Caco-2 (cell line): Measurements from ENCODE around the gene NCKAP5. TPM values are rescaled to one million over a fixed set of nuclear protein-coding genes. Genes with fewer than 3 reads are reported as not detected.
A peak's percentile ranks its signal among the peaks of the same experiment; 100 is the strongest.

Source experiments
- BruUV-seq: library from RNA; stranded (reverse); fragments of 400-500 nt; replicated peaks from 2 replicates; lab custom pipeline; 2021; lab: Mats Ljungman, UMichigan
- CTCF ChIA-PET: fragments of 300-600 bp; sonication (Branson Sonifier 250); formaldehyde crosslinking; loops from one replicate; lab custom pipeline; 2022; ENCODE audit warnings: antibody characterized with exemption; lab: Charles Lee
- POLR2A ChIA-PET: fragments of 300-600 bp; sonication (Branson Sonifier 250); formaldehyde crosslinking; loops from one replicate; lab custom pipeline; 2022; ENCODE audit warnings: antibody characterized with exemption; lab: Charles Lee
- DNase-seq, 2 experiments: peaks; one replicate each; pipeline versions ENCODE4 v3.0.0 to v3.0.0-alpha.2; 2020 to 2022
- H3K27me3 ChIP-seq: replicated peaks from 2 replicates; pipeline ENCODE4 v1.6.0; 2011; ENCODE audit warnings: low read length; ENCODE audit not compliant: control insufficient read depth, insufficient read depth
- H3K36me3 ChIP-seq: 2 replicates; pipeline ENCODE4 v1.5.1; 2011; ENCODE audit warnings: low read length; ENCODE audit not compliant: control insufficient read depth, insufficient read depth
- H3K4me1 ChIP-seq: fragments of 250-450 bp; sonication (Bioruptor Pico); 2 replicates; pipeline ENCODE4 v1.5.1; 2020; ENCODE audit warnings: mild to moderate bottlenecking
- H3K4me3 ChIP-seq: 2 replicates; pipeline ENCODE4 v1.5.1; 2011; ENCODE audit warnings: low read depth, mild to moderate bottlenecking, control low read depth, low read length
- H3K9me3 ChIP-seq: fragments of 250-450 bp; sonication (Bioruptor Pico); 2 replicates; pipeline ENCODE4 v1.5.1; 2020; ENCODE audit warnings: mild to moderate bottlenecking, moderate library complexity
- H3K27ac Mint-ChIP-seq: one replicate; pipeline ENCODE4 v1.8.0; 2022; ENCODE audit warnings: mixed read lengths; ENCODE audit not compliant: unreplicated experiment
- H3K27me3 Mint-ChIP-seq: one replicate; pipeline ENCODE4 v1.8.0; 2022; ENCODE audit warnings: mixed read lengths; ENCODE audit not compliant: insufficient read depth, unreplicated experiment
- H3K36me3 Mint-ChIP-seq: one replicate; pipeline ENCODE4 v1.8.0; 2022; ENCODE audit warnings: mild to moderate bottlenecking, mixed read lengths; ENCODE audit not compliant: insufficient read depth, unreplicated experiment
- H3K4me1 Mint-ChIP-seq: one replicate; pipeline ENCODE4 v1.8.0; 2022; ENCODE audit warnings: low read depth, mixed read lengths; ENCODE audit not compliant: unreplicated experiment
- H3K4me3 Mint-ChIP-seq: one replicate; pipeline ENCODE4 v1.8.0; 2022; ENCODE audit warnings: mild to moderate bottlenecking, moderate library complexity, mixed read lengths; ENCODE audit not compliant: unreplicated experiment
- H3K9me3 Mint-ChIP-seq: one replicate; pipeline ENCODE4 v1.8.0; 2022; ENCODE audit warnings: mixed read lengths; ENCODE audit not compliant: unreplicated experiment
- intact Hi-C: fragments of 100-400 bp; cut with micrococcal nuclease; formaldehyde crosslinking; loops from one replicate; pipeline ENCODE4 v1.10.0; 2022; ENCODE audit not compliant: unreplicated experiment
- total RNA-seq: library from RNA; stranded (reverse); gene quantifications from 2 replicates; pipeline ENCODE4 v1.2.3, GENCODE V29; 2022
- TF ChIP-seq, protein P1 (sequence below), 2 experiments: fragments of 200-600 bp in 1 of 2; IDR thresholded peaks; 1 replicate in 1 of 2; 2 replicates in 1 of 2; pipeline versions ENCODE4 v1.5.1 to v1.8.0; 2011 to 2022; ENCODE audit warnings: antibody characterized with exemption in 1 of 2, control low read depth in 1 of 2, inconsistent platforms in 1 of 2, low read depth in 1 of 2, low read length in 1 of 2, mild to moderate bottlenecking in 1 of 2, moderate library complexity in 1 of 2; ENCODE audit not compliant: insufficient read depth in 1 of 2, severe bottlenecking in 1 of 2, unreplicated experiment in 1 of 2

The NCKAP5 gene
- total RNA-seq, 1 experiment from 2014 or later, result 3.8 TPM

DNA sequence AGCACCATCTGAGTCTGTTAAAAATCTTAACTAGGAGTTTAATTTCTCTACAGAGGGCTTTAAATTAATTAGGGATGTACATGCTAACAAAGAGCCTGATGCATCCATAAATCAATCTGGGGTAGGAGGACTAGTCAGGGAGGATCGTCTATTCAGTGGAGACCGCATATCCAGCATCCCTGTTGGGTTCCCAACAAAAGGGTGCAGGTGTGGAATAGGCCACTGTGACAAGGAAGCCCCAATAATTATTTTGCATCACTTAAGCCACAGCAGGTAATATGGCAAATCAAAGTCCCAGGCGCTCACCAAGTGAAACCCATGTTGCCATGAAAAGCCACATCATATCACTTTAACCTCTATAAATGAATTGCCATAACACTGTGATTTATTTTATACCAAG, 392.3 kb downstream of the NCKAP5 start:
- no peaks in the 10 kb centered on the region for H3K27me3 Mint-ChIP-seq
- intact Hi-C loops, result loop anchor here (10.0 kb wide), 1 partner anchor 669 kb away; no protein-coding TSS in a partner anchor
- H3K9me3 ChIP-seq, result no peaks in the 10 kb centered on the region
- H3K36me3 Mint-ChIP-seq, result no peaks in the 10 kb centered on the region
- POLR2A ChIA-PET, result no interaction called here
- no peaks in the 10 kb centered on the region for H3K4me1 ChIP-seq
- H3K4me1 Mint-ChIP-seq, result no peaks in the 10 kb centered on the region
- no peaks in the 10 kb centered on the region for H3K9me3 Mint-ChIP-seq
- H3K27ac Mint-ChIP-seq, result no peak overlapping the region
- CTCF ChIA-PET, result no interaction called here
- no peak overlapping the region for H3K4me3 ChIP-seq
- H3K36me3 ChIP-seq, result no peaks in the 10 kb centered on the region
- TF ChIP-seq, protein P1, sequence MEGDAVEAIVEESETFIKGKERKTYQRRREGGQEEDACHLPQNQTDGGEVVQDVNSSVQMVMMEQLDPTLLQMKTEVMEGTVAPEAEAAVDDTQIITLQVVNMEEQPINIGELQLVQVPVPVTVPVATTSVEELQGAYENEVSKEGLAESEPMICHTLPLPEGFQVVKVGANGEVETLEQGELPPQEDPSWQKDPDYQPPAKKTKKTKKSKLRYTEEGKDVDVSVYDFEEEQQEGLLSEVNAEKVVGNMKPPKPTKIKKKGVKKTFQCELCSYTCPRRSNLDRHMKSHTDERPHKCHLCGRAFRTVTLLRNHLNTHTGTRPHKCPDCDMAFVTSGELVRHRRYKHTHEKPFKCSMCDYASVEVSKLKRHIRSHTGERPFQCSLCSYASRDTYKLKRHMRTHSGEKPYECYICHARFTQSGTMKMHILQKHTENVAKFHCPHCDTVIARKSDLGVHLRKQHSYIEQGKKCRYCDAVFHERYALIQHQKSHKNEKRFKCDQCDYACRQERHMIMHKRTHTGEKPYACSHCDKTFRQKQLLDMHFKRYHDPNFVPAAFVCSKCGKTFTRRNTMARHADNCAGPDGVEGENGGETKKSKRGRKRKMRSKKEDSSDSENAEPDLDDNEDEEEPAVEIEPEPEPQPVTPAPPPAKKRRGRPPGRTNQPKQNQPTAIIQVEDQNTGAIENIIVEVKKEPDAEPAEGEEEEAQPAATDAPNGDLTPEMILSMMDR (IDR thresholded peaks at IDR 0.05; ENCODE audit: insufficient read depth in 1 of 2, low read depth in 1 of 2, low read length in 1 of 2, severe bottlenecking in 1 of 2, unreplicated experiment in 1 of 2), result no peak
- H3K4me3 Mint-ChIP-seq, result no peak overlapping the region
- no TSS peak for BruUV-seq
- DNase-seq, result no peak
- no peaks in the 10 kb centered on the region for H3K27me3 ChIP-seq

DNA sequence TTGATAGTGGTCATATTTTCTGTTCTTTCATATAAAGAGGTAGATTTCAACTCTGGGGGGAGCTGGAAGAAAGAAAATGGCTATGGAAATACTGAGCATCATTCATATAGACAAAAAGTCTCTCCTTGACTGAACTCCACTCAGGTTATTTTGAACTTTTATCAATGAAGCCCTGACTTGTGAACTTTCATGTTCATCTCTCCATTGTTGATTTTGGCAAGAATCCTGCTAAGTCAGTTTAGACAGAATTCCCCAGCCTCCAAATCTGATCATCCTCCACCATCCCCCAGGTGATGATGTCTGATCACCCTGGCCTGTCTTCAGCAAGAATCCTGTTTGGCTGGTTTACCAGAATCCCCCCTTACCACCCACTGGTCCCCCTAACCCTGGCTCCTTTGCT, 395.0 kb downstream of the NCKAP5 start:
- H3K4me1 ChIP-seq, result 0 out of 2 replicates have a peak, but pooled peaks cover 4% of the 10 kb centered on the region
- no peak overlapping the region for H3K4me3 ChIP-seq
- Mint-ChIP-seq H3K27ac (no peak overlapping the region), H3K4me1 (no peaks in the 10 kb centered on the region), H3K9me3 (no peaks in the 10 kb centered on the region), H3K27me3 (no peaks in the 10 kb centered on the region), H3K36me3 (no peaks in the 10 kb centered on the region), H3K4me3 (no peak overlapping the region)
- no peaks in the 10 kb centered on the region for H3K36me3 ChIP-seq
- no peak for DNase-seq
- intact Hi-C loops, result loop anchor here (10.0 kb wide), 1 partner anchor 672 kb away; no protein-coding TSS in a partner anchor
- TF ChIP-seq, protein P1 (IDR thresholded peaks at IDR 0.05; ENCODE audit: insufficient read depth in 1 of 2, low read depth in 1 of 2, low read length in 1 of 2, severe bottlenecking in 1 of 2, unreplicated experiment in 1 of 2), result no peak
- BruUV-seq, result no TSS peak
- POLR2A ChIA-PET, result interaction anchor here (0.6 kb wide), 1 partner anchor 145 kb away, joined by 3 read pairs; no protein-coding TSS in a partner anchor
- H3K9me3 ChIP-seq, result no peaks in the 10 kb centered on the region
- CTCF ChIA-PET, result no interaction called here
- no peaks in the 10 kb centered on the region for H3K27me3 ChIP-seq

GRCh38 chr2:133171393-133172004, 396.8 kb downstream of the NCKAP5 start:
- TF ChIP-seq, protein P1 (IDR thresholded peaks at IDR 0.05; ENCODE audit: insufficient read depth in 1 of 2, low read depth in 1 of 2, low read length in 1 of 2, severe bottlenecking in 1 of 2, unreplicated experiment in 1 of 2), result peak; percentile 54 to 57
- 0 out of 2 replicates have a peak, but pooled peaks cover 4% of the 10 kb centered on the region for H3K4me1 ChIP-seq
- Mint-ChIP-seq H3K4me3 (no peak overlapping the region), H3K4me1 (no peaks in the 10 kb centered on the region), H3K27me3 (no peaks in the 10 kb centered on the region), H3K27ac (no peak overlapping the region), H3K9me3 (no peaks in the 10 kb centered on the region), H3K36me3 (no peaks in the 10 kb centered on the region)
- no peaks in the 10 kb centered on the region for H3K36me3 ChIP-seq
- no TSS peak for BruUV-seq
- no peak overlapping the region for H3K4me3 ChIP-seq
- POLR2A ChIA-PET, result no interaction called here
- H3K27me3 ChIP-seq, result no peaks in the 10 kb centered on the region
- CTCF ChIA-PET, result interaction anchor here (0.6 to 1.0 kb wide), 8 partner anchors 320 to 903 kb away, joined by 3 to 7 read pairs (median 3); no protein-coding TSS in a partner anchor
- no peaks in the 10 kb centered on the region for H3K9me3 ChIP-seq
- peak in 1 of 2 experiments; percentile 59 for DNase-seq
- intact Hi-C loops, result loop anchor here (1.0 to 10.0 kb wide), 4 partner anchors 501 to 903 kb away; partner anchors contain the start of gene LYPD1
